Breast epithelium (tissue), 4 donors: ENCODE results near the gene TENM3. TPM values are rescaled to one million over a fixed set of nuclear protein-coding genes. Genes with fewer than 3 reads are reported as not detected.

Source experiments
- DNase-seq, 2 donors: peaks; one replicate each; pipeline ENCODE4 v3.0.0-alpha.2; 2019; ENCODE audit warnings: low spot score in 2 of 2
- H3K27ac ChIP-seq, 2 donors: fragments of 200-600 bp; sonication (generic) in 1 of 2; one replicate each; pipeline ENCODE4 v1.5.1; 2016 to 2019; ENCODE audit warnings: mild to moderate bottlenecking in 1 of 2
- H3K27me3 ChIP-seq, 2 donors: fragments of 200-600 bp; sonication (generic) in 1 of 2; one replicate each; pipeline versions ENCODE4 v1.5.1 to v1.6.0; 2017 to 2019; ENCODE audit warnings: control low read depth in 1 of 2, mild to moderate bottlenecking in 1 of 2
- H3K36me3 ChIP-seq: fragments of 200-600 bp; one replicate; pipeline ENCODE4 v1.5.1; 2019
- H3K4me1 ChIP-seq, 2 donors: fragments of 200-600 bp; sonication (generic); one replicate each; pipeline ENCODE4 v1.5.1; 2016 to 2019; ENCODE audit warnings: control low read depth in 1 of 2
- H3K4me3 ChIP-seq, 3 donors: fragments of 200-600 bp; sonication (generic); 1 replicate in 2 of 3; 2 replicates in 1 of 3; pipeline ENCODE4 v1.5.1; 2016 to 2019; ENCODE audit warnings: mild to moderate bottlenecking in 3 of 3, moderate library complexity in 2 of 3
- H3K9me3 ChIP-seq, 2 donors: fragments of 200-600 bp; sonication (generic) in 1 of 2; one replicate each; pipeline ENCODE4 v1.5.1; 2016 to 2019; ENCODE audit warnings: control low read depth in 1 of 2
- CTCF ChIP-seq, 3 donors: fragments of 450-650 bp; IDR thresholded peaks; one replicate each; pipeline ENCODE4 v1.5.1; 2016 to 2017; ENCODE audit warnings: antibody characterized with exemption in 3 of 3, mild to moderate bottlenecking in 3 of 3, moderate library complexity in 3 of 3
- POLR2A ChIP-seq: fragments of 450-650 bp; IDR thresholded peaks from one replicate; pipeline ENCODE4 v1.6.1; 2016; ENCODE audit warnings: antibody characterized with exemption, mild to moderate bottlenecking, moderate library complexity
- POLR2AphosphoS5 ChIP-seq, 3 donors: sonication (generic); formaldehyde crosslinking; IDR thresholded peaks; one replicate each; pipeline ENCODE4 v1.6.1; 2017; ENCODE audit warnings: antibody characterized with exemption in 3 of 3
- intact Hi-C: fragments of 100-400 bp; cut with DNase I; formaldehyde crosslinking; loops from one replicate; pipeline ENCODE4 v1.15.1; 2023; ENCODE audit warnings: low total_unique reads
- total RNA-seq, 3 donors: library from RNA; depleted of rRNA; stranded (reverse); fragments of >200 nt; gene quantifications; one replicate each; pipeline ENCODE4 v1.1.0, GENCODE V29; 2016

The TENM3 gene
- total RNA-seq, 3 donors from 2014 or later = 4.6 to 30.6 (median 8.8) TPM

DNA sequence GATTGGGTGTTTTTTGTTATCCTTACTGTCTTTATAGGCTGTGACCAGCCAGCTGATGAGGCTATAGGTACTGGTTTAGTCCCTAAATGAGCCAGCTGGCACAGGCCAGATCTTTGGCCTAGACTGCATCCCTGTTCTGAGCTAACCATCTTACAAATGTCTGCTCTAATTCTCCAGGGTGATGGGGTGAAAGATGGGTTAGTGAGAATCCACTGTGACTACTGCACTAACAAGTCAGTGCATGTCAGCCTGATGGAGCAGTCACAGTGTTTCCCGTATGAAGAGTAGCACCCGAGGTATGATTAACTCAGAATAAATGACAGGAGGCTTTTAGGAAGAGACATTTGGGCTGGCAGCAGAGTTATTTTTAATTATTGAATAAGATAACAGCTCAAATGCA, 493.0 kb downstream of the TENM3 start:
- Histone ChIP-seq H3K27ac (no peak overlapping the region), H3K9me3 (no peaks in the 10 kb centered on the region), H3K36me3 (no peaks in the 10 kb centered on the region), H3K4me1 (no peaks in the 10 kb centered on the region), H3K4me3 (no peak overlapping the region), H3K27me3 (no peaks in the 10 kb centered on the region)
- DNase-seq = no peak
- intact Hi-C loops = no loop called here
- TF ChIP-seq POLR2AphosphoS5 (IDR thresholded peaks at IDR 0.05) = no peak
- TF ChIP-seq POLR2A = no peak
- no peak for TF ChIP-seq CTCF (IDR thresholded peaks at IDR 0.05)

DNA sequence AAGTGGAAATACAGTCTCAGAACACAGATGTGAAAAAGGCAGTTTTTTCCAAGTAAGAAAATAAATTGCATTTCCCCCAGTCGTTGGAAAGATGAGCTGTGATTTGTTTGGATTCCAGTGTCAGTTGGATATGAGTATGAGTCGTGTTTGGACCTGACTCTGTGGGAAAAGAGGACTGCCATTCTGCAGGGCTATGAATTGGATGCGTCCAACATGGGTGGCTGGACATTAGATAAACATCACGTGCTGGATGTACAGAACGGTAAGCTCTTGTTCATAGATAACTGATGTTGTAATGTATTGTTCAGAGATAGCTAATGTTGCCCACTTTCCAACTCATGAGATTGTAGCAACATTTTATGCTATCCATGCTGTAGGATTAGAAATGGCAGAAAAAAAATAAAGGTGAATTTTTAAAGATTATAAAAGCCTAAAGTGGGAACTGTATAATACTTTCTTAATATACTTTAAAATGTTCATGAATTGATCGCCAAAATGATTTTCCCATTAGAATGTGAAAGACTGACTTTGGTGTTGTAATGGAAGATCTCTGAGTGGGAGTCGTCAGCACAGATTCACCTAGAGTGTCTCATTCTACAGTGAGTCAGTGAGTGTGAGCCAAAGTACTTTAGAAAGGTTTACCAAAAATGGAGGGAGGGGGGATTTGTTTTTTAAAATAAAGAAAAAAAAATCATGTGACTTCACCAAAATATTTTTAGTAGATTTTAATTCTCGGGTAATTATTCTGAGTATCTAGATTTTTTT, 495.3 kb downstream of the TENM3 start:
- Histone ChIP-seq H3K9me3 (no peaks in the 10 kb centered on the region), H3K27me3 (no peaks in the 10 kb centered on the region), H3K36me3 (no peaks in the 10 kb centered on the region), H3K27ac (no peak overlapping the region), H3K4me1 (no peaks in the 10 kb centered on the region), H3K4me3 (no peak overlapping the region)
- intact Hi-C loops = no loop called here
- DNase-seq = no peak
- TF ChIP-seq POLR2AphosphoS5 (IDR thresholded peaks at IDR 0.05) = no peak
- no peak for TF ChIP-seq CTCF (IDR thresholded peaks at IDR 0.05)

GRCh38 chr4:182740256-182740655, 497.1 kb downstream of the TENM3 start:
- Histone ChIP-seq H3K4me1 (no peaks in the 10 kb centered on the region), H3K4me3 (no peak overlapping the region), H3K36me3 (no peaks in the 10 kb centered on the region), H3K27ac (no peak overlapping the region), H3K27me3 (no peaks in the 10 kb centered on the region), H3K9me3 (no peaks in the 10 kb centered on the region)
- no peak for DNase-seq
- intact Hi-C loops = no loop called here
- TF ChIP-seq CTCF (IDR thresholded peaks at IDR 0.05) = no peak
- no peak for TF ChIP-seq POLR2A
- no peak for TF ChIP-seq POLR2AphosphoS5 (IDR thresholded peaks at IDR 0.05)

GRCh38 chr4:182741054-182741453, 497.9 kb downstream of the TENM3 start:
- Histone ChIP-seq H3K4me1 (no peaks in the 10 kb centered on the region), H3K27ac (no peak overlapping the region), H3K27me3 (no peaks in the 10 kb centered on the region), H3K9me3 (no peaks in the 10 kb centered on the region), H3K36me3 (no peaks in the 10 kb centered on the region), H3K4me3 (no peak overlapping the region)
- TF ChIP-seq POLR2A (no peak), POLR2AphosphoS5 (IDR thresholded peaks at IDR 0.05) (no peak), CTCF (IDR thresholded peaks at IDR 0.05) (no peak)
- no peak for DNase-seq
- intact Hi-C loops = no loop called here

DNA sequence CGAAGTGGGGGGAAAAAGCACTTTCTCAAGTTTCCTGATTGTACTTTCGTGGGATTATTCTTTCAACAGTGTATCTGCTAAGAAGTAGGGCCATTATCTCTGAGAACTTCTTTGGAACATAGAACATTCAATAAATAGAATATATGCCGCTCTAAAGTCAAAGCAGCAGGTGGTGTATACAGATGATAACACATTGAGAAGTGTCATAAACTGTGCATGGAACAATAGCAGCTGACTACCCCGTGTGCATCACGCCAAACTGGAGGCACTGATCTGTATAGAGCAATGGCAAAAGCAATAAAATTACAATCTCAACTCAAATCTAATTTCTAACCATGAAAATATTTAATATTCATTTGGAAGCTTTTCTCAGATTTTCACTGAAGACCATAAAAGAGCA, 498.7 kb downstream of the TENM3 start:
- Histone ChIP-seq H3K9me3 (no peaks in the 10 kb centered on the region), H3K27me3 (no peaks in the 10 kb centered on the region), H3K4me3 (no peak overlapping the region), H3K36me3 (no peaks in the 10 kb centered on the region), H3K27ac (no peak overlapping the region), H3K4me1 (no peaks in the 10 kb centered on the region)
- no peak for DNase-seq
- TF ChIP-seq CTCF (IDR thresholded peaks at IDR 0.05) (no peak), POLR2AphosphoS5 (IDR thresholded peaks at IDR 0.05) (no peak), POLR2A (no peak)
- intact Hi-C loops = no loop called here
